HG02885 (cell line): ENCODE data around the gene SMKR1.
"Not testable (repeated sequence)": the region's sequence is repeated elsewhere in the genome, so short reads cannot be mapped to it uniquely, and the experiment has no call there.

Experiments
- ATAC-seq: cut with Tn5 transposase; IDR thresholded peaks from one replicate; pipeline ENCODE4 v1.9.1; 2021; ENCODE audit warnings: mild to moderate bottlenecking; ENCODE audit not compliant: unreplicated experiment, poor library complexity

Gene SMKR1

DNA sequence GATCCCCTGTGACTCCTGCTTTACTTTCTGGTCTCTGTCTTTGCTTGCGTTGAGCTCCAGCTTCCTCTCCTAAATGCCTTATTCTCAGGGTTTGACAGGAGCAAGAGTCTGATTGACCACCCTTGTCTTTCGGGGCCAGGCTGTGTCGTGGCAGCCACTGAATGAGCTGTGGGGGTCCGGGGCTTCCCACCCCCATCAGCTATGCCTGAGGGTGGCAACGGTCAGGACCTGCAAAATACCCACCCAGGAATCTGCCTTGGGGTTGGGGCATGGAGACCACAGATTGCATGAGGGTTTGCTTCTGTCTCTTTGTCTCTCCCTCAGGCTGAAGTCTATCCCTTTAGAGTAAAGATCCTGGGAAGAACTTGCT is 20.6 kb downstream of the SMKR1 start:
- ATAC-seq: no peak

DNA sequence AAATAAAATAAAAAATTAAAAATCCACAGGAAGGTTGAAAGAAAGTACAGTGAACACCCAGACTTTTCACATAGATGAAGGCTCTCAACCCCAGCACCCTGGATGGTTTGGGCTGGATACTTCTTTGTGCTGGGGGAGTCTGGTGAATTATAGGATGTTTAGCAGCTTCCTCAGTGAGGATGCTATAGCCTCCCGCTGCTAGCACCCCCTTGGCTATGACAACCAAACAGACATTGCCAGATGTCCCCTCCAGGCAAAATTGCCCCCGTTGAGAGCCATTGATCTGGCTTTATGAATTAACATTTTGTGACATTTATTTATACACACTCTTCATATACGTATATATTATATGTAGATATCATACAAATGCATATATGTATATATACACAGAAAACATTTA is 21.6 kb downstream of the SMKR1 start:
- no peak for ATAC-seq

DNA sequence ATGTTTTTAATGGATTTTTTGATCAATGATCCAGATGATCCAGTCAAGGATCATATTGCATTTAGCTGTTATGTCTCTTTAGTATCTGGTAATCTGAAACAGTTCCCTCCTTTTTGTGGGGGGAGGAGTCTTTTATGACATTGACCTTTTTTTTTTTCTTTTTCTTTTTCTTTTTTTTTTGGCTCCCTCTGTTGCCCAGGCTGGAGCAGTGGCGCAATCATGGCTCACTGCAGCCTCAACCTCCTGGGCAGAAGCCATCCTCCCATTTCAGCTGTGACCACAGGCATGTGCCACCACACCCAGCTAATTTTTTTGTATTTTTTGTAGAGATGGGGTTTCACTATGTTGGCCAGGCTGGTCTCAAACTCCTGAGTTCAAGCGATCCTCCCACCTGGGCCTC is 22.1 kb downstream of the SMKR1 start:
- not testable (repeated sequence) for ATAC-seq

DNA sequence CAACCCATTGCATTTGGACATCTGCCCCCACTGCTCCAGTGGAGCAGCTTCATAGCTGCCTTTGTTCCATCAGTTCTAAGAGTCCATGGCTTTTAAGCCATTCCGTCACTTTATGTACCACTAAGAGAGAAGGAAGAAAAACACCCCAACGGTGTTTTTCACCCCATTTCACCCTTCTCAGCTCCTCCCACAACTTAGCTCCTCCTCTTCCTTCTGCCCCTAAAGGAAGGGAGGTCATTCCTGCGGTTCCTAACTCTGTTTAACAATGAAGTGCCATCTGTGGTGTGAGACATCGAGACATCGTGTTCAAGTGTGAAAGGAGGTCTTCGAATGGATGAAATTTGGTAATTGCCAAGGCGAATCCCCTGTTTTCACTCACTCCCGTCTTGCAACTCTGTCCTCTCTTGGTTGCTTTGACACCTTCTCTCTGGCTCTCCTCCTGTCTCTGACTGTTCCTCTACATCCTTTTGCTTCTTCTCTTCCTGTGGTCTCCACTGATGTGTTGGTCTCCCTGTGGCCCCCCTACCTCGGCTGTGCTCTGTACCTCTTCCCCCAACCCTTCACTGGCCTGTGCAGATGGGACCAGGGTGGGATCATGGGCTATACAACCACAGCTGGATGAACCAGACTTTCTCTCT is 23.0 kb downstream of the SMKR1 start:
- no peak for ATAC-seq

DNA sequence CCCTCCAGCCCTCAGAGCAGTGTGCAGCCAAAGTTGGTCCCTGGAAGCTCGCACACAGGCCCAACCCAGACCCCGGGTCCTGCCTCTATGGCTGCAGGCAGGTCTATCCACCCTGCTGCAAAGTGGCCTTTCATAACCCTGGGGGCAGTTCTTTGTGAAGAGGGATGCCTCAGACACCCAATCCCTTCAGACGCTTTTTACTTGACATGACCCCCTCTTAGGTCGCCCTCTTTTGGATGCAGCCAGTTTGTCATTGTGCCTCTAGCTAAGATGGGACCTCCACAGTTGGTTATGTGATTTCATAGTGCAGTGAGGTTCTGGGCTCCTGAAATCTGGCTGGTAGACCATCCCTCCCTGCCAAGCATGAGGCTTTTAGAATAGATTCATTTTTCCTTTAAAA is 27.3 kb downstream of the SMKR1 start:
- no peak for ATAC-seq

DNA sequence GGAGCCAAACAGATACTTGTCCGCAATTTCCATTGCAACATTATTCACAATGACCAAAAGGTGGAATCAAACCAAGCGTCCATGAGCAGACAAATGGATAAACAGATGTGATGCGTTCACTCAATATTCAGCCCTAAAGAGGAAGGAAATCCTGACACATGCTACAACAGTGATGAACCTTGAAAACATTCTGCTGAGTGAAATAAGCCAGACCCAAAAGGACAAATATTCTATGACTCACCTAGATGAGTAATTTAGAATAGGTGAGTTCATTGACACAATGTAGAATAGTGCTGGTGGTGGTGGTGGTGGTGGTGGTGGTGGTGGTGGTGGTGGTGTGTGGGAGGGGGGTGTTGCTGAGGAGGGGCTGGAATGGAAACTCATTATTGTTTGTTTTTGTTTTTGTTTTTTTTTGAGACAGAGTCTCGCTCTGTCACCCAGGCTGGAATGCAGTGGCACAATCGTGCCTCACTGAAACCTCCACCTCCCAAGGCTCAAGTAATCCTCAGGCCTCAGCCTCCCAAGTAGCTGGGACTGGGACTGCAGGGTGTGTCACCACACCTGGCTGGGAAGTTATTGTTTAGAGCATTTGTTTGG is 28.6 kb downstream of the SMKR1 start:
- no peak for ATAC-seq

DNA sequence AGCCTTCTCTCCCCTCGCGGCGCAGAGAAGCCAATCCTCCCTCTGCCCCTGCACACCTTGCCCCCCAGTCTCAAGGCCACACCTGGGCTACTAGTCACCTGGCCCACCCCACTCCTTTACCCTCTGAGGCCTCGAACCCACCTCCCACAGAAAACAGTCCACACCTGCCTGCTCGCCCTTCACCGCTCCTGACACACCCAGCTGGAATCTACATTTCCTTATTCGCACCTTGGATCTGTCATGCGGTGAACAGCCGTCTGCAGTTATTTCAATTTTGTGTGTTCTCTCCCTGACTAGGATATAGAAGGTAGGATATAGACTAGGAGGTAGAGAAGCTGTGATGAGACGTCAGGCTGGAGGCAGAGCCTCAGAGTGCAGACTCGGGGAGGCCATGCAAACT is 29.4 kb downstream of the SMKR1 start:
- ATAC-seq: no peak

DNA sequence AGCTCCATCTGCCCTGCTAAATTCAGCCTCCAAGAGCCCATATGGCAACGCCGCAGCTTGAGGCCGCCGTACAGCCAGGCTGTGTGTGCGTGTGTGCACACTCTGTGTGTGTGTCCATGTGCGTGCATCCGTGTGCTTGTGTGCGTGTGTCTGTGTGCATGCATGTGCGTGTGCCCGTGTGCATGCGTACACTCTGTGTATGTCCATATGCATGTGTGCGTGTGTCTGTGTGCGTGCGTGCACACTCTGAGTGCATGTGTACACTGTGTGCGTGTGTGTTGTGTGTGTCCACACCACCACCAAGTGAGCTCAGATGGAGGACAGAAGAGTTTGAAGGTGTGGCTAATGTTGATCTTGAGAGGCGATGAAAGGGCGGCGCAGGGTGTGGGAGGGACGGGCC is 30.0 kb downstream of the SMKR1 start:
- no peak for ATAC-seq

DNA sequence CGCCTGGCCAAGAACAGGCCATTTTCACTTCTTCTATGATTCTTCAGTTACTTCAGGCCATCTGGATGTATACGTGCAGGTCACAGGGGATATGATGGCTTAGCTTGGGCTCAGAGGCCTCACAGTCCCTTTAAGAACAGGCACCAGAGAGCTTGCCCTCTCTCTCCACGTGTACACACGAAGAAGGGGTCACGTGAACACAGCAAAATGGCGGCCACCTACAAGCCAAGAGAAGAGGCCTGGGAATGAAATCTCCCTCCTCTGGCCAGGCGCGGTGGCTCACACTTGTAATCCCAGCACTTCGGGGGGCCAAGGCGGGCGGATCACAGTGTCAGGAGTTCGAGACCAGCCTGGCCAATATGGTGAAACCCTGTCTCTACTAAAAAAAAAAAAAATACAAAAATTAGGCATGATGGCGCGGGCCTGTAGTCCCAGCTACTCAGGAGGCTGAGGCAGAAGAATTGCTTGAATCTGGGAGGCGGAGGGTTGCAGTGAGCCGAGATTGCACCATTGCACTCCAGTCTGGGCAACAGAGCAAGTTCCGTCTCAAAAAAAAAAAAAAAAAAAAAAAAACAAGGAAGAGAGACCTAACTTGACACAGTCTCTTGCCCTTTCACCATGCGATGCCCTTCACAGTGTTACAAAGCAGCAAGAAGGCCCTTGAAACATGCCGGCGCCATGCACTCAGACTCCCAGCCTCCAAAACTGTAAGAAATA is 32.4 kb downstream of the SMKR1 start:
- ATAC-seq: not testable (repeated sequence)

DNA sequence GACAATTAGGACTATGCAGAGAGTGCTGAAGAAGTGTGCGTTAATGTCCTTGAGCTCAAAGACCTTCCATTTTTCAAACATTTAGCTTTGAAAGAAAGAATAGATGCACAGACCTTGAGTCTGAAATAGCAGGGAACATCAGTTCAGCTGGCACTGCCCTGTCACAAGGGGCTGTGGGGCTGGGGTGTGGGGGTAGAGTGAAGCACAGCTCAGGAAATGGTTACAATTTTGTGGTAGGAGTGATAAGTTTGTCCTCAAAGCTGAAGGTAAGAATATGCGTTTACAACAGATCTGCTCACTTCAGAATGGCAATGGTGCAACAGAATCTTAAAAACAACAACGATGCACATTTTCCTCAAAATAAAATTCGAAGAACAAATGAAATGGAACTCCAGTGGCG is 33.6 kb downstream of the SMKR1 start:
- no peak for ATAC-seq

DNA sequence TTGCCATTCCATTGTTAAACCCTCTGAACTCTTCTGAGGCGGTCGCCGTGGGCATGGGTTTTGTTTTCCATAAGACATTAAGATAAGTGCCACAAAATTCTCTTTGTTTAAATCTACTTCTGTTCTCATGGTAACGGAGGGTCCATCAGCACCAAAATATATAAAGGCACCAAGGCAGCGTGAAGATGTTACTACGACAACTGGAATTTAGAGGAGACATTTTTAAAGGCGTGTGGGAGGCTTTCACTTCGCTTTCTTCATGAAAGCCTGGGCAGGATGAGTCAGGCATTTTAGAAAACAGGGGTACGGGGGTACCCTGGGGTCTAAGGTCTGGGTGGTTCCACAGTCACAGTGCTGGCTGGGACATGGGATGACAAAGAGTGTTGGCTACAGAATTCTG is 34.0 kb downstream of the SMKR1 start:
- no peak for ATAC-seq

DNA sequence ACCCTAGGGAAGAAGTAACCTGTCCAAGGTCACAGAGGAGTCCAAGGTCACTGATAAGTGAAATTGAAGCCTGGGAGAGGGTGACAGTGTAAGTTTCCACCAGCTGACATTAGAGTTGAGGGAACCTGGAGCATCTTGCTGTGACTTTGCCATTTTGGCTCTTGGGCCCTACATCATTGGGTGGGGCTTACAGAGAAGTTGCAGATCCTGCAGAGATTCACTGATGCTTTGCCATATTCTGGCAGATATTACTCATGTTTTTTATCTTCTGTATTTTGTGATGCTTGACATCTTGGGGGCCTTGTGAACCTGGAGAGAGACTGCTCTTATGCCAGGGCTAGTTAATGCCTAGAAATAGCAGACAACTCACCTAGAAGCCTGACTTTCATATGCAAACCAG is 36.5 kb downstream of the SMKR1 start:
- no peak for ATAC-seq

DNA sequence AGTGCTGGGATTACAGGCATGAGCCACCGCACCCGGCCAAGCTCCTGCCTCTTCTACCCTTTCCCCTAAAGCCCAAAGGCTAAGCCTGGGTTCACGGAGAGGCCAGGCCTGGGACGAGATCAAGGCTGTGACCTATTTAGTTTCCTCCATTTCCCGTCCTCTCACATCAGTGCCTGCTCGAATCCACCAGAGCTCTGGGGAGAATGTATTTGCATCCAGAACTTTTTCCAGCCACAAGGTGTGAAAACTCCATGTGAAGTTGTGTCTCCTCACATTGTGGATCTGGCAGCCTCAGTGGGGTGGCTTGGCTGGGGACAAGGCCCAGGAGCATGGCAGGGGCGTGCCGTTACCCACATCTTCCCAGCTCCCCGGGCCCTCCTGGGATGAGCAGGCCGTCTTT is 38.0 kb downstream of the SMKR1 start:
- no peak for ATAC-seq

DNA sequence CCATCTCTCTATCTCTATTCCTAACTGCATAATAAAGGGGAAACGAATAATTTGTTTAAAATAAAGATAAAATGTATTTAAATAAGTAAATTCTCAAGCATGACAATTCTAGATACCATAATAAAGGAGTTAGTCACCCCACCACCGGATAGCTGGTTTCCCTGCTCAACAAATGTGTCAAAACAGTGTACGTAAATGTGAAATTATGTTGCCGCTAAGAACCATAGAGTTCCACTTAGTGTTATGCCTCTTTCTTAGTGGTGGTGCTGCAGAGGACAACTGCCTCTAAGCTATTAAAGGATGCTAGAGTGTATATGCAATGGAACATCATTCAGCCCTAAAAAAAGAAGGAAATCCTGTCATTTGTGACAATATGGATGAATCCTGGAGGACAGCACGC is 42.4 kb downstream of the SMKR1 start:
- ATAC-seq: no peak

DNA sequence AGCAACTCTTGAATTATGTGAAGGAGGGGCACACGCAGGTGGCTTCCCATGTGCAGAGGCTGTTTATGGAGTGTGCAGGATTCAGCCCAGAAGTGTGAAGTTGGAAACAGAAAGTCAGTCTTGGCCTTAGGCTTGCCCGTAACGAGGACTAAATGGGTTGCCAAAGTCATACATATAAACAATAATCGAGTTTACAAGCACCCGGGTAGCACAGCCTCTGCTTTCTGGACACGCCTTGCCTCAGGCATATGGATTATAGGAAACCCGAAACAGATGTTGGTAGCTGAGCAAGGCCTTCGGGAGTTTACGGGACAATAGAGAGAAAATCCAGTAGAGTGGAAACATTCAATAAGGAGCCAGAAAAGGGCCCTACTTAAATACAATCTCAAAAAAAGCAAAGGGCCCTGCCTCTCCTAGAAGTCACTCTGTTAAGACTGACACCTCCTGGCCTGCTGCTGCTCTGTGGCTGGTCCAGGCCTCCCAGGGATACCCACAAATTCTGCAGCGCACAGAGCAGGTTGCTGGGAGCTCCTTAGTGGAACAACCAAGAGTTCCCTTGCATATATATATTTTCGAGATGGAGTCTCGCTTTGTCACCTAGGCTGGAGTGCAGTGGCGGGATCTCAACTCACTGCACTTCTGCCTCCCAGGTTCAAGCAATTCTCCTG is 48.5 kb downstream of the SMKR1 start:
- ATAC-seq: no peak

DNA sequence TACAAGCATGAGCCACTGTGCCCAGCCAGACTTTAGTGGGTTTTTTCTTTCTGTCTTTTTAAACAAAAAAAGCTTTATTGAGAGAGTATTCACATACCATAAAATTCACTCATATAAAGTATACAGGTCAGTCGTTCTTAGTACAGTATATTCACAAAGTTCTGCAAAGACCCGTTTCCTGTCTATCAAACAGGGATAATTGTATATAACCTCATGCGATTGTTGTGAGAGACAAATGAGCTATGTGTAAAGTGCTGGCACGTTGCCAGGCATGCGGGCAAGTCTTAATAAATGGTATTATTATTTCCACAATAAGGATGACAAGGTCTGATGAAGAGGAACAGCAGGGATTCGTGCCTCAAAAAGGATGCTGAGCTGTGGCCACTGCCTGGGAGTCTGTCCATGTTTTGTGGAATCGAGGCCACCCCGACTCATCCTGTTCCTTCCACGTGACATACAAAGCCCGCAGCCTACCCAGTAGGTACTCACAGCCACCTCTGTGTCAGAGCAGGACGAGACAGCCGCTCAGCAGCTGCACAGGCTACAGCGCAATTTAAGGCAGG is 51.6 kb downstream of the SMKR1 start:
- no peak for ATAC-seq

DNA sequence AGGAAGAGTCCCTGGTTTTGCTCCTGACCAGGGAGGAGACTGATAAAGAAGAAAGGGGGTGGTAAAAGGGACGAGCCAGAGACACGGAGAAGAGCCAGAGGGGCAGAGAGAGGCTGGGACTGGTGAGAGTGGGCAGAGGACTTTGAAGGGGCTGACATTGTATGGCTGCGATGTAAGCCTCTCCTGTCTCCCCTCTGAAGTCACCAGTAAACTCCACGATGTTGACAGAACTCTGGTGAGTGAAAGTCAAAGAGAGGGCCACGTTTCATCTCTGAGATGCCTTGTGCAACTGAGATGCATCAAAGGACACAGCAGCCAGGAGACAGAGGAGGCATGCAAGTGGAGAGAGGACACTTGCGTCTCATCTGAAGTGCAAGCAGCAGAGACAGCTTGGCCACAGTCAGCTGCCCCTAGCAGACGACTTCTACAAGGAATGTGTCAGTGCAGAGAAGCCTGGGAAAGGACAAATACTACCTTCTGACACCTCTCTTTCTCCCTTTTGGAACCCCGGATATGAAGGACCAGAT is 54.3 kb downstream of the SMKR1 start:
- ATAC-seq: no peak

DNA sequence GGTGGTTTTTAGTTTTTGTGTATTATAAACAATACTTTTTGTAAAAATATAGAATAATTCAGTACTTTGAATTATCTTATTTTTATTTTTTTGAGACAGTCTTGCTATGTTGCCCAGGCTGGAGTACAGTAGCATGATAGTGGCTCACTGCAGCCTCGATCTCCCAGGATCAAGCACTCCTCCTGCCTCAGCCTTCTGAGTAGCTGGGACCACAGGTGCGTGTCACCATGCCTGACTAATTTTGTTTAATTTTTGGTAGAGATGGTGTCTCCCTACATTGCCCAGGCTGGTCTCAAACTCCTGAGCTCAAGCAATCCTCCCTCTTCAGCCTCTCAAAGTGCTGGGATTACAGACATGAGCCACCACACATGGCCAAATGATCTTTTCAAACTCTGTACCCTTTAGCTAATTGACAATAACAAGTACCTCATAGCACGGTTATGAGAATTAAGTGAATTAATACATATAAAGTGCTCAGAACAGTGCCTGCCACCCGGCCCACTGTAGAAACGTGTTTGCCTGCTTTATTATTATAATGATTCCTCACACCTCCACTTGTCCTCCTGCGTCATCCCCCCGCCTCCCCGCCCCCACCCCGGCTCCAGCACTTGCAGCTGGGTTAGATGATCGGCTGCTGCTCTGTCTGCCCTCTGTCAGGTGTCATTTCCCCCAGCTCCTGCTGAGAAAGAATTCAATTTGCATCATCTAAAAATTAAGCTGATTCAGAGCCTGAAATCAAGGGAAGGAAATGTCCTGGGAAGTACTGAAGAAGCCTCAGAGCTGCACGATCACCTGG is 55.6 kb downstream of the SMKR1 start:
- ATAC-seq: no peak

DNA sequence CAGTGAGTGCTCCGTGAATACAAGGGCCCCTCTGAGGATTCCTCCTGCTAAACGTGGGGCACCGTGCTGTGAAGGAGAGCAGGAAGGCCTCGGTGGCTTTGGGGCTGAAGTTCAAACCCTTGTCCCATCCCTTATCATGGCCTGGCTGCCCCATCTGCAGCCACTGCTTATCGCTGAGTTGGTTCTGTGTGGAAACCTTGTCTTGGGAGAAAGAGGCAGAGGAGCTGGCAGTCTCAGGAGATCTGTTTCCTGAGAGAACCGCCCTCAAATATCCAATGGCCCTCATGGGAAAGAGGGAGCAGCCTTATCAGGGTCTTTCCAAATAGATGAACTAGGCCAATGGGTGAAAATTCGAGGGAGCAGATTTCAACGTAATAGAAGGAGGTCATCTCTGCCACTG is 57.2 kb downstream of the SMKR1 start:
- ATAC-seq: no peak

DNA sequence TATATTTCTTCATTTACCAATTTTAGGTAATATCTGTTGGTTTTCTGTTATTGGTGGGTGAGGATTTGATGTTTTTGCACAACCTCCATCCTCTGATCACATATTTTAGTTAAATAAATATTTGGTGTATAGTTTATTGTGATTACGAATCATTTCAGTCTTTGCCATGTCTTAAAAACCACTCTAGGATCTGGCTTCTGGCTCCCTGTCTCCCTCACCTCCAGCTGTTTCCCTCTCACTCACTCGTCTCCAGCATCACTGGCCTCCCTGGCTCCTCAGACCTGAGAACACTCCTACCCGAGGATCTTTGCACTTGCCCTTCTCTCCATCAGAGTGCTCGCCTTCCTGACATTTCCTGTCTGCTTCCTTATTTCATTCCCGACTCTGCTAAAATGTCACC is 58.5 kb downstream of the SMKR1 start:
- ATAC-seq: no peak
